PC-3 (cell line): ENCODE results near the gene WNT5B.

Source experiments
- CTCF ChIP-seq: fragments of 300-600 bp; sonication (generic); conservative IDR thresholded peaks from 2 replicates; pipeline ENCODE4 v1.5.1; 2017; ENCODE audit warnings: antibody characterized with exemption, low read depth, mild to moderate bottlenecking, low read length
- EZH2 ChIP-seq: fragments of 300-600 bp; sonication (generic); IDR thresholded peaks from one replicate; pipeline ENCODE4 v1.6.1; 2017; ENCODE audit warnings: antibody characterized with exemption, mild to moderate bottlenecking, low read length; ENCODE audit not compliant: unreplicated experiment

GRCh38 chr12:1692895-1693610 lies 64.0 kb downstream of the WNT5B start:
- no peak for TF ChIP-seq CTCF
- no peak for TF ChIP-seq EZH2
